Kidney (tissue), 2 donors: ENCODE measurements around the gene FAM209B. TPM values are rescaled to one million over a fixed set of nuclear protein-coding genes. Genes with fewer than 3 reads are reported as not detected.

ENCODE experiments used
- polyA plus RNA-seq: library from polyadenylated mRNA; stranded (reverse); fragments of 350-450 nt; fragmentation: Illumina TruSeq; extraction: RNeasy Lipid Tissue Mini Kit (QIAGEN cat#74804); gene quantifications from one replicate; pipeline ENCODE4 v1.2.3, GENCODE V29; 2014; ENCODE audit warnings: low read depth, low replicate concordance; ENCODE audit not compliant: insufficient read depth
- total RNA-seq: library from RNA; stranded (reverse); fragmentation: NEBNext Ultra II Directional; extraction: Animal tissue kit (Norgen Biotek cat#: 25700); gene quantifications from one replicate; pipeline ENCODE4 v1.2.1, GENCODE V29; 2021
- donor health status: DM: yes; HTN: yes; CAD: no.

Gene FAM209B
- total and polyA plus RNA-seq, 2 donors from 2014 or later, result not detected

Other genes starting within 250 kb of the FAM209B start
- gene FAM210B, start 174.3 kb upstream of the FAM209B start, total RNA-seq, result 27.2 TPM
- gene FAM210B, start 174.3 kb upstream of the FAM209B start, polyA plus RNA-seq, result 34.5 TPM
- gene AURKA, start 141.0 kb upstream of the FAM209B start, total RNA-seq, result 2.7 TPM
- gene AURKA, start 141.0 kb upstream of the FAM209B start, polyA plus RNA-seq, result 3.3 TPM
- 30.7 TPM for gene CSTF1, start 140.6 kb upstream of the FAM209B start, total RNA-seq
- gene CSTF1, start 140.6 kb upstream of the FAM209B start, polyA plus RNA-seq, result 16.2 TPM
- gene CASS4, start 121.0 kb upstream of the FAM209B start, total RNA-seq, result 3.0 TPM
- 0.22 TPM for gene CASS4, start 121.0 kb upstream of the FAM209B start, polyA plus RNA-seq
- gene RTF2, start 64.6 kb upstream of the FAM209B start, total RNA-seq, result 75.1 TPM
- gene RTF2, start 64.6 kb upstream of the FAM209B start, polyA plus RNA-seq, result 112 TPM
- gene FAM209A, start 8.5 kb upstream of the FAM209B start, total RNA-seq, result 0.38 TPM
- gene FAM209A, start 8.5 kb upstream of the FAM209B start, polyA plus RNA-seq, result not detected
- 1.4 TPM for gene TFAP2C, start 96.1 kb downstream of the FAM209B start, total RNA-seq
- gene TFAP2C, start 96.1 kb downstream of the FAM209B start, polyA plus RNA-seq, result 0.65 TPM